Activated T-cell treated with anti-CD3 and anti-CD28 coated beads, Interleukin-2, amount 50 U/mL, for 48 hours (primary cell): Measurements from ENCODE around the gene SPEF1.

ENCODE experiments used
- DNase-seq, 2 experiments: peaks; one replicate each; pipeline ENCODE4 v3.0.0-alpha.2; 2020

The SPEF1 gene

DNA sequence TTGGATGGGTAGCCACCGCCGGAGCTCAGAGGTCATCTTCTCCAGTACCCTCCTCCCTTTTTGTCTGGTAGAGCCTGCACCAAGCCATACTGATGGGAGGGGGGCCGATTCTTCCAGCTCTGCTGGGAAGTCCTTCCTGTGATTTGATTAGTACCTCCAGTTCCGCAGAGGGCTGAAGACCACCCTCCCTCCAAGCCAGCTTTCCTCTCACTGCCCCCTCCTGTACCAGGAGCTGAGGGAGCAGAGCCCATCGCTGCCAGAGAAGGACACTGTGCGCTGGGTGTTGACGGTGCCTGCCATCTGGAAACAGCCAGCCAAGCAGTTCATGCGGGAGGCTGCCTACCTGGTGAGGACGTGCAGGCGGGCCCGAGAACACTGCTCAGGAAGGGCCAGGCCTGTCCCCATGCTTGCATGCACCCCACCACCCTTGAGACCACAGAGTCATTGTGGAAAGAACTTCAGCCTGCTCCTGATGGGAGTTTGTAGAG, 35.5 kb downstream of the SPEF1 start:
- DNase-seq: no peak

DNA sequence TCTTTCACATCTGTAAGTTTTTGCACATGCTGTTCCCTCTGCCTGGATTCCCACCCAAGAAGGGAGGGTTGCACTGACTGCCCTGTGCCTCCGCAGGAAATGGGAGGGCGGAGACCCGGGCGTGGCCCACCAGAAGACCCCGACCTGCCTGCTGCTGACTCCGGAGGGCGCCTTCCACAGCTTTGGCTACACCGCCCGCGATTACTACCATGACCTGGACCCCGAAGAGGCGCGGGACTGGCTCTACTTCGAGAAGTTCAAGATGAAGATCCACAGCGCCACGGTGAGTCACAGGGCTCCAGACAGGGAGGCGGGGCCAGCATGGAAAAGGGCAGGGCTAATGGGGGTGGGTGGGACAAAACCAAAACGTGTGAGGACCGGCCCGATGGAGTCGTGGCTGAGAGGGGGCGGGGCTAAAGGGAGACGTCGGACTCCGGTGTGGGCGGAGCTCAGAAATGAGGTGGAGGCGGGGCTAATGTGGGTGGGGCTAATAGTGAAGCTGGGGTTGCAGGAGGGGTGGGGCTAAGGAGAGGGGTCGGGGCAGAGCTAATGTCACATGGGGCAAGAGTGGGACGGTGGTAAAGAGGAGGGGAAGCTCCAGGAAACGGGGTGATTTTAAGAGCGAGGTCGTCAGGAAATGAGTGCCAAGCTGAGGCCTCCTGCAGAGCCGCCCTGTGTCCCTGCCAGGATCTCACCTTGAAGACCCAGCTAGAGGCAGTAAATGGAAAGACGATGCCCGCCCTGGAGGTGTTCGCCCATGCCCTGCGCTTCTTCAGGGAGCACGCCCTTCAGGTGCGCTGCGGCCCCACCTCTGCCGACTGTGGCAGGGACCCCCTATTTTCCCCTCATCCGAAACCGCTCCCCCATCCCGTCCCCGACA, 36.2 kb downstream of the SPEF1 start:
- peak; percentile 78 to 79 for DNase-seq

DNA sequence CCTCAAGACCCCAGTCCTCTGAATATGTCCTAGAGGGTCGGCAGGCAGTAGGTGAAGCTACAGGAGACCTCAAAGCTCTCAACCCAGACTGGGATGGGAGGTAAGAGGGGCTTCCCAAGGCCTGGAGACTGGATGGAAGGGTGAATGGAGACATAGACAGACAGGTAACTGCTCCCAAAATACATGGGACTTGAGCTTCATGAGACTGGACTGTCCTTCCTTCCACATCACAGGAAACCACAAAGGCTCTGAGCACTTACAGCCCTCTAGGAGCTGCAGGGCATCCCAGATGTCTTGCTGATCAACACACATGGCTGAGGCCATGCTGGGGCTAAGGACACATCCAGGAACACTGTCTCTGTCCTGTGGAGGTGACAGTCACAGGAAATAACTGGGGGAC, 37.2 kb downstream of the SPEF1 start:
- no peak for DNase-seq

DNA sequence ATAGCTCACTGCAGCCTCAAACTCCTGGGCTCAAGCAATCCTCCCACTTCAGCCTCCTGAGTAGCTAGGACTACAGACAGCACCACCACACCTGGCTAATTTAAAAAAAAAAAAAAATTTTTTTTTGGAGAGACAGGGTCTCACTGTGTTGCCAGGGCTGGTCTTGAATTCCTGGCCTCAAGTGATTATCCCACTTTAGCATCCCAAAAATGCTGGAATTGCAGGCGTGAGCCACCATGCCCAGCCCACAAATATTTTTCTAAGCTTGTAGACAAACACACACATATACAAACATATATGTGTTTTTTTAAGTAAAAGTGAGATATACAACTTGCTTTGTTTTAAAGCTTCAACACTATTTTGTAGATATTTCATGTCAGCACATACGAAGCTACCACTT, 38.0 kb downstream of the SPEF1 start:
- DNase-seq: no peak

DNA sequence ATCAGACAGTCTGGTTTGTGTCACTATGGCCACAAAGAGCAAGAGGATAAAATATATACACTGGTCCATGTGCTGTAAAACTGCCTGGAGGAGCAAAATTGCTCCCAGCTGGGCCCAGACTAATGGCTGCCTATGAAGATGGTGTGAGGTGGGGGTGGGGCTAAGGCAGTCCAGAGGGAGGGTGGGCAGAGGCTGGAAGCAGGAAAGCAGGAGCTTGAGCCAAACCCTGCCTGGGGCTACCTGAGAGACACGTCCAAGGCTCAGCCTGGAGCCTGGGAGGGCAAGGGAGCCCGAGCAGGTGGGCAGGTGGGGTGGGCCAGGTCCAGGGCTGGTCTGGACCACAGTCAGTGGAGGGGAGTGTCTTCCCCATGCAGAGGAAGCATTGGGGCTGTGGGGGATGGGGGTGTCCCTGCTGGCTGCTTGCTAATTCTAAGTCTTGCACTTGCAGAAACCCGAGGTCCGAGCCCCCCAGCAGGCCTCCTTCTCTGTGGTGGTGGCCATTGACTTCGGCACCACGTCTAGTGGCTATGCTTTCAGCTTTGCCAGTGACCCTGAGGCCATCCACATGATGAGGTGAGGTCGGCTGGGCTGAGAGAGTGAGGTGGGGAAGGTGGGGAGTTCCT, 39.3 kb downstream of the SPEF1 start:
- DNase-seq: no peak

DNA sequence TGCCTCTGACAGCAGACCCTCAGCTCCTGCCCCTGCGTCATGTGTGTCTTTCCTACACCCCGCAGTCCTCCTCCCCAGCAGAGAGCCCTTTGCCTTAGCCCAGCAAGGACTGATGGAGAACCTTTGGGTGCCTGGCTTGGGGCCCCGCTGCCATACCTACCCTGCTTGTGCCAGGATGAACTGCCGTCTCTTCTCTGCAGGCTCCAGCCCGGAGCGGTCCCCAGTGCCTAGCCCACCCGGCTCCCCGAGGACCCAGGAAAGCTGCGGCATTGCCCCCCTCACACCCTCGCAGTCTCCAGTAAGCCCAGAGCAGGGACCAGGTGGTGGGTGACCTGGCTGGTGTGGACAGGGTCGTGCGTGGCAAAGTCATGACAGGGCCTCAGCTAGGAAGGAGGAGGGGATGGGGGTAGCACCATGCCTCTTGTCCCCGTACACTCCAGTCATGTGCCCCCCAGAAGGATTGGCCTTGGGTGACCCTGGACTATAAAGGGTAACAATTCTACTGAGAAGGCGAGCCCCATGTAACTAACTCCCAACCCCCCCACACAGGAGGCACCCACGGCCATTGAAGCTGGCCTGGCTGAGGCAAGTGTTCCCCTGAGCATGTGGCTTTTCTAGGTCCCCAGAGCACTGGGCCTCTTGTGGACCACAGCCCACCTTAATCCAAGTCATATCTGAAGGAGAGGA, 40.5 kb downstream of the SPEF1 start:
- no peak for DNase-seq

- DNase-seq: no peak
These were observed 41.3 kb downstream of the SPEF1 start for GRCh38 chr20:3739926-3740451.

- DNase-seq: no peak
These were observed 42.0 kb downstream of the SPEF1 start for GRCh38 chr20:3739054-3739925.

GRCh38 chr20:3738111-3739053, 42.9 kb downstream of the SPEF1 start:
- no peak for DNase-seq

- DNase-seq: no peak
These were observed 45.5 kb downstream of the SPEF1 start for GRCh38 chr20:3735768-3736167.

DNA sequence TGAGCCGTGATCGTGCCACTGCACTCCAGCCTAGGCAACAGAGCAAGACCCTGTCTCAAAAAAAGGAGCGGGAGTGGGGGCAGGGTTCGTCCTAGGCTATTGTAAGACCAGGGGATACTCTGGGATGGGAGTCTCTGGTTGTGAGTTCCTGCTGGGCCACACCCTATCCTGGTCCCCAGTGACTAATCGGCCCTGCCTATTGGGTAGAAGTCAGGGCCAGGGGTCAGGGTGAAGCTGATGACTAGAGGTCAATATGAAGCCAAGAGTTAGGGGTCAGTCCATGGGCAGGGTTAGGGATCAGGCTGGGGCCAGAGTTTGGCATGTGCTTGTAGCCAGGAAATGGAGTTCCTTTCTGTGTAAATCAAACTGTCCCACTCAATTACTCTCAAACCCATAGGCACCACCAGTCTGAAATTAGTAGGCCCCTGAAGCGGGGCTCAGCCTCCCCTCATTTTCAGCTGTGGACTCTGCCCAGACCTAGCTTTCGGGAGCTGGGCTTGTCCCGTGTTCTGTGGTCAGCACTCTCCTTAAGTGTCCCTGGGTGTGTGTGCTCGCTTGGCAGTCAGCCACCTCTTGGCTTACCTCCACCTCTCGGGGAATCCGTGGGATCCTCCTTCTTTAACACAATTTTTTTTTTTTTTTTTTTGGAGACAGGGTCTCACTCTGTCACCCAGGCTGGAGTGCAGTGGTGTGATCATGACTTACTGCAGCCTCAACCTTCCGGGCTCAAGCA, 47.0 kb downstream of the SPEF1 start:
- DNase-seq: no peak

DNA sequence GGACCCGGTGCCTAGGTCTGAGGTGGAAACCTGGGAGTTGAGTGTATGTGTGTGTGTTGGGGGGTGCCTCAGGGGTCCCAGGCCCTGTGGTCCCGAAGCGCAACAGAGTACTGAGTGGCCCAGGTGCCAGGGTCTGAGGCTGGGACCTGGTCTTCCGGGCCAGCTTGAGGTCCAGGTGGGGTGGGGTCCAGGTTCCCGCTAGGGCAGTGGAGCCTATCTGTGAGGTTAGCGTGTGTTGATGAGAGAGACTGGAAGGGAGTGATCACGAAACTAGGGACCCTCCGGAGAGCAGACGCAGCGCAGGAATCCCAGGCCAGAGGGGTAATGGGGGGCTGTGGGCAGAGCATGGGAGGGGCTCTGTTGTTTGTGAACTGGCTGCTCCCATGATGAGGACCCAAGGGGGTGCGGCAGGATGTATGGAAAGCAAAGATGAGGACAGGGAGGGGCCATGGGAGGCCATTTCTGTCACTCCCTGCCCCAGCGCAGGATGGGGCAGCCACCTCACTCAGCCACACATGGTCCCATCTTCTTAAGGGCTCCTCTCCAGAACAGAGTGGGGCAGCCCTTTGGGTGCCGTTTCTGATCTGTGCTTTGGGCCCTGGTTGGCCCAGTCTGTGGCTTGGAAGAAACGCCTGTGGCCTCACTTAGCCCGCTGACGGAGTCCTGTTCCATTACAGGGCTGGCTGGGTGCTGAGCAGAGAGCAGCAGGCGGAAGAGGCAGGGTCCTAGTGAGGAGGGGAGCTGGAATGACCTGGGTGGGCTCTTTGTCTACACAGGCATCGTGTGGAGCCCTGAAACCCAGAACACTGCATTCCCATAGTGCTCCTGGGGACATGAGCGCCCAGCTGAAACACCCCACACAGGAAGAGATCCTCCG, 47.9 kb downstream of the SPEF1 start:
- DNase-seq: no peak

GRCh38 chr20:3732327-3733118, 48.7 kb downstream of the SPEF1 start, which contains the start of gene HSPA12B:
Gene HSPA12B (plus strand): TSS chr20:3732685. CDS start chr20:3738675, 5,990 bp downstream.
- DNase-seq: no peak

DNA sequence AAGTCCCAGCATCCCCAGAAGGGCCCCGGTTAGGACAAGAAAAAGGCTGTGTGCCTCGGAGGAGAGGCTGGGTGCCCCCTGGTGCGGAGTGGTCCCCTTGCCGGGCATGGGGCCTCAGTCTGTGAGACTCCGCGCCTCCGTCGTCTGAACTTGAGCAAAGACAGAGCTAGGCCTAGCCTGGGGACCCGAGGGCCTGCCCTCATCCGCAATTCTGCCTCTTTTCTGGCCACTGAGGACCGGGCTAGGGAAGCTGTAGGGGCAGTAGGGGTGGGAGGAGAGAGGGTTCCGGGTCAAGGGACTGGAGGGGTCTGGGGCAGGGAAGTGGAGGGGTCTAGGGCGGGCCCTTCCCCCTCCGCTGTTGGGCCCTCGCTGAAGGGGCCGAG, 49.3 kb downstream of the SPEF1 start:
- DNase-seq: no peak

GRCh38 chr20:3730803-3731672, 50.2 kb downstream of the SPEF1 start:
- DNase-seq: no peak

DNA sequence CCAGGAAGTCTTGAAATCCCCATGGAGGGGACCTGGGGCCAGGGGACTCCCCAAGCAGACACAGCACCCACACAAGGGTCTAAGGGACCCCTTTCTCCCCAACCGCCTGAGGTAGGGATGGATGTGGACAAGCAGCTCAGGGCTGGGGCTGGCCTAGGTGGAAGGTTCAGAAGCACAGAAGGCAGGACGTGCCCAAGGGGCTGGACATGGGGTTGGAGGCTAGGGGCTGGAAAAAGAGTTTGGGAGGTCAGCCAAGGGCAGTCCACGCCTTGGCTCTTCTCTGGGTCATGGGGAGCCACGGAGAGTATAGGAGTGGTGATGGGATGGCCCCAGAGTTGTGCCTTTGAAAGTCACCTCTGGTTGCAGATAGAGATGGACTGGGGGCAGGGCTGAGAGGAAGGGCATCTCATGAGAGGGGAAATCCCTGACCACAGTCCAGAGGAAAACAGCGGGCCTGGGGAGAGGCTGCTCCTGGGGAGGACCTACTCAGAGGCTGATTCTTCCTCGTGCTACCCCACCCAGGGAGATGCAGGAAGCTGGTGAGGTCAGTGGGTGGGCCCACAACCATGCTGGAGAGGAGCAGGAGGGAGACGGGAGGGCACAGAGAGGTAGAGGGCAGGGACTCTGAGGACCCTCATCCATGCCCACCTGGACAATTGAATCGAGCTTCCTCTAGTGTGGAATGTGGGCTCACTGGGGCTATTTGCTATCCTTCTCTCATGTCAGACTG, 51.3 kb downstream of the SPEF1 start:
- DNase-seq: no peak

- DNase-seq: no peak
These were observed 51.9 kb downstream of the SPEF1 start for GRCh38 chr20:3729378-3729777.
